Measurements from ENCODE around the gene ATP13A4.

GRCh38 chr3:193418576-193419373 is 135.9 kb downstream of the ATP13A4 start:
- no peak for TF ChIP-seq CTCF (IDR thresholded peaks at IDR 0.05)
- no peak for TF ChIP-seq POLR2A (IDR thresholded peaks at IDR 0.05)

Data from right lobe of liver (tissue), 4 donors.